Spleen (tissue), 11 donors: ENCODE results near the gene MCHR2. TPM values are rescaled to one million over a fixed set of nuclear protein-coding genes. Genes with fewer than 3 reads are reported as not detected.

Experiments used
- DNase-seq: peaks from one replicate; pipeline ENCODE4 v3.0.0-alpha.2; 2020
- H3K27ac ChIP-seq, 8 donors: fragments of 200-600 bp; sonication (generic) in 7 of 8; 1 replicate in 4 of 8; 2 replicates in 4 of 8; pipeline versions ENCODE4 v1.5.0 to v1.8.0; 2016 to 2021; ENCODE audit warnings: inconsistent platforms in 4 of 8, mild to moderate bottlenecking in 4 of 8, moderate library complexity in 1 of 8
- H3K27me3 ChIP-seq, 7 donors: fragments of 200-600 bp; sonication (generic) in 6 of 7; replicated peaks in 1 of 7; 1 replicate in 4 of 7; 2 replicates in 3 of 7; pipeline versions ENCODE4 v1.5.0 to v1.8.0; 2016 to 2021; ENCODE audit warnings: inconsistent platforms in 3 of 7, mild to moderate bottlenecking in 1 of 7
- H3K36me3 ChIP-seq, 6 donors: fragments of 200-600 bp; sonication (generic) in 5 of 6; 1 replicate in 4 of 6; 2 replicates in 2 of 6; pipeline versions ENCODE4 v1.5.0 to v1.8.0; 2016 to 2021; ENCODE audit warnings: inconsistent platforms in 2 of 6
- H3K4me1 ChIP-seq, 6 donors: fragments of 200-600 bp; sonication (generic) in 5 of 6; 1 replicate in 3 of 6; 2 replicates in 3 of 6; pipeline versions ENCODE4 v1.5.0 to v1.8.0; 2016 to 2021; ENCODE audit warnings: inconsistent platforms in 3 of 6
- H3K4me3 ChIP-seq, 8 donors: fragments of 200-600 bp; sonication (generic) in 7 of 8; 1 replicate in 4 of 8; 2 replicates in 4 of 8; pipeline versions ENCODE4 v1.5.0 to v1.8.0; 2016 to 2021; ENCODE audit warnings: inconsistent platforms in 4 of 8, mild to moderate bottlenecking in 4 of 8, moderate library complexity in 2 of 8
- H3K9me3 ChIP-seq, 8 donors: fragments of 200-600 bp; sonication (generic) in 7 of 8; 1 replicate in 4 of 8; 2 replicates in 4 of 8; pipeline versions ENCODE4 v1.5.0 to v1.8.0; 2016 to 2021; ENCODE audit warnings: inconsistent platforms in 4 of 8
- CTCF ChIP-seq, 11 experiments: fragments of 200-600 bp in 7 of 11; fragments of 450-650 bp in 4 of 11; sonication (generic) in 4 of 11; IDR thresholded peaks in 8 of 11; conservative IDR thresholded peaks in 3 of 11; 1 replicate in 7 of 11; 2 replicates in 4 of 11; pipeline versions ENCODE4 v1.4.0 to v1.8.0; 2016 to 2021; ENCODE audit warnings: antibody characterized with exemption in 11 of 11, inconsistent platforms in 4 of 11, mild to moderate bottlenecking in 1 of 11
- POLR2A ChIP-seq, 3 donors: fragments of 450-650 bp; IDR thresholded peaks; one replicate each; pipeline ENCODE4 v1.5.1; 2017; ENCODE audit warnings: antibody characterized with exemption in 3 of 3, mild to moderate bottlenecking in 1 of 3
- POLR2AphosphoS5 ChIP-seq, 3 donors: sonication (generic); formaldehyde crosslinking; IDR thresholded peaks; one replicate each; pipeline ENCODE4 v1.5.1; 2017; ENCODE audit warnings: antibody characterized with exemption in 3 of 3
- WGBS, 5 donors: extraction: QIAGEN DNeasy Blood & Tissue Kit in 3 of 5; methylation state at CpG; one replicate each; pipeline versions ENCODE4 v1.1.5 to v1.1.7; 2013 to 2018; 5-methylcytosine and 5-hydroxymethylcytosine counted together
- intact Hi-C: fragments of 100-400 bp; cut with DNase I; formaldehyde crosslinking; loops from one replicate; pipeline ENCODE4 v1.15.0; 2023; ENCODE audit warnings: low total_unique reads
- polyA plus RNA-seq, 3 donors: library from polyadenylated mRNA; stranded (reverse); fragments of 200-250 nt; gene quantifications; one replicate each; pipeline ENCODE4 v1.2.1, GENCODE V29; 2013
- total RNA-seq, 7 donors: library from RNA; depleted of rRNA in 3 of 7; stranded (reverse); fragments of >200 nt in 3 of 7; fragmentation: NEBNext Ultra II Directional in 4 of 7; extraction: Animal tissue kit (Norgen Biotek cat#: 25700) in 4 of 7; gene quantifications; one replicate each; pipeline versions ENCODE4 v1.1.0 to v1.2.1, GENCODE V29; 2016 to 2021
- donor health status: healthy with polysubstance abuse.
- donor health status: DM: no; HTN: no; CAD: no; lungs with moderate emphysema.
- donor health status: DM: no; HTN: no; CAD: no.
- donor health status: Bipolar disorder and iron deficiency.
- donor health status: healthy.
- donor health status: DM: no; HTN: no; CAD: no.
- donor health status: DM: yes; HTN: yes; CAD: no.

MCHR2 gene
- total and polyA plus RNA-seq, 10 donors: not detected

- H3K9me3 ChIP-seq: no peaks in the 10 kb centered on the region
- WGBS, 5 donors: 50 to 61% (median 56%) methylated on average over 4 of the region's 4 CpGs
- no peak overlapping the region for H3K27ac ChIP-seq
- H3K27me3 ChIP-seq: no peaks in the 10 kb centered on the region
- H3K36me3 ChIP-seq: no peaks in the 10 kb centered on the region
- DNase-seq: no peak
- H3K4me1 ChIP-seq: no peaks in the 10 kb centered on the region
- intact Hi-C loops: no loop called here
- no peak overlapping the region for H3K4me3 ChIP-seq
- TF ChIP-seq POLR2AphosphoS5 (IDR thresholded peaks at IDR 0.05) (no peak), CTCF (IDR thresholded peaks at IDR 0.05 in 8 of 11, conservative IDR thresholded peaks at IDR 0.05 in 3 of 11) (peak in 6 of 11 experiments; percentile 8 to 44 (median 29))
These were observed 88.6 kb downstream of the MCHR2 start for GRCh38 chr6:99905209-99906106.

DNA sequence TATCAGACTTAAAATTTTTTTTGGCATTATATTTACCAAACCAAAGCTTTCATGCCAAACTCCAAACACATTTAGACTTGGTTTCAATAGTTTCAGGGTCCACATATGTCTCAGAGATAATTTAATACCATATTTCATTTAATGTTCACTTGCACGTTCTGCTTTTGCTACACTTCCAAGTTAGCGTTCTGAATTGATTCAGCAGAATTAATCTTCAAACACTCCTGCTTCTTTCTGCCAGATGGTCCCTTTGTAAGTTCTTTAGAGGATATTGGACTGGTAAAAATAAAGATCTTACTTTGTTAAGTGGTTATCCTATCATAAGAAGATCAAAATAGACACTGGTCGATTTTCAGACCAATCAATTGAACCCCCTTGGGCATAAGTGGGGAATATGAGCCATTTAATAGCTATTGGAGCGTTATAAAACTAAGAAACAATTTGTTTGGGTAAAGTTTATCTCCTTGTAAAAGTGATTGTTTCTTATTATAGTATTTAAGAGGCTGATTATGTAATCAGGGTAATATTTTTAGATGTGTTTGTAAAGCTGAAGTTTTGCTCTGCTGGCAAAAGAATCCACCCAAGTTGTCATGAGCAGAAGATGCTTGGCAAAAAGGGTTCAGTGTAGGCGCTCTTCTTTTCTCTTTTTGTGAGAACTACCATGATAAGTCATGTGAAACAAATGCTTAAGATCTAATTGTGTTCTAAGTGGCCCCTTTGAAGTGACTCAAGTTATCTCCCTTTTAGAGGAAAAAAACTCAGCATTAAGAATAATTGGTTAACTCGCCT, 92.2 kb downstream of the MCHR2 start:
- H3K36me3 ChIP-seq: no peaks in the 10 kb centered on the region
- no peaks in the 10 kb centered on the region for H3K4me1 ChIP-seq
- peaks cover 0 to 6% (median 0%) of the 10 kb centered on the region in 7 donors for H3K27me3 ChIP-seq
- WGBS, 5 donors: 55 to 64% (median 60%) methylated on average over 6 of the region's 6 CpGs
- no peaks in the 10 kb centered on the region for H3K9me3 ChIP-seq
- intact Hi-C loops: no loop called here
- TF ChIP-seq POLR2A (IDR thresholded peaks at IDR 0.05) (no peak), CTCF (IDR thresholded peaks at IDR 0.05 in 8 of 11, conservative IDR thresholded peaks at IDR 0.05 in 3 of 11) (no peak), POLR2AphosphoS5 (IDR thresholded peaks at IDR 0.05) (no peak)
- no peak overlapping the region for H3K4me3 ChIP-seq
- no peak overlapping the region for H3K27ac ChIP-seq
- no peak for DNase-seq

- intact Hi-C loops: no loop called here
- TF ChIP-seq CTCF (IDR thresholded peaks at IDR 0.05 in 8 of 11, conservative IDR thresholded peaks at IDR 0.05 in 3 of 11): no peak
- no peak for TF ChIP-seq POLR2AphosphoS5 (IDR thresholded peaks at IDR 0.05)
- no peak for TF ChIP-seq POLR2A (IDR thresholded peaks at IDR 0.05)
- no peak for DNase-seq
- no peak overlapping the region for H3K27ac ChIP-seq
- peaks cover 0 to 6% (median 0%) of the 10 kb centered on the region in 7 donors for H3K27me3 ChIP-seq
- H3K36me3 ChIP-seq: no peaks in the 10 kb centered on the region
- no peaks in the 10 kb centered on the region for H3K9me3 ChIP-seq
- H3K4me1 ChIP-seq: no peaks in the 10 kb centered on the region
- WGBS, 5 donors: 58 to 65% (median 61%) methylated on average over 3 of the region's 3 CpGs
- H3K4me3 ChIP-seq: no peak overlapping the region
These were observed 99.2 kb downstream of the MCHR2 start for GRCh38 chr6:99894815-99895214.

DNA sequence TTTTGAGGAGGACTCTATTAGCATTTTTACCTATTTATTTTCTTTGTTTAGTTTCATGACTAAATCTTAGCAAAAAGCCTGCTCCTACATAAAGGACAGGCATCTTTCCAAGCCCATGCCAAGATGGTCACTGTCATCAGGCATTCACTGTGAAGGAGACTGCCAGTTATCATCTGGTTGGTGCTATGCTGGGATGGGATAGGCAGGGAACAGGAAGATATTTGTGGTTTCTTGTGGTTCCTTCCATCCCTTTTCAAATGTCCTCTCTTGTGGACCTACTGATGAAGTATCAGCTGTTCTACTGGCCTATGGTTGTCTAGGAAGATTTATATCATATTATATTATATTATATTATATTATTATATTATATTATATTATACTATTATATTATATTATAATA, 107.0 kb downstream of the MCHR2 start:
- H3K4me1 ChIP-seq: no peaks in the 10 kb centered on the region
- TF ChIP-seq POLR2AphosphoS5 (IDR thresholded peaks at IDR 0.05) (no peak), POLR2A (IDR thresholded peaks at IDR 0.05) (no peak), CTCF (IDR thresholded peaks at IDR 0.05 in 8 of 11, conservative IDR thresholded peaks at IDR 0.05 in 3 of 11) (no peak)
- intact Hi-C loops: no loop called here

More for the DNA sequence above, 107.0 kb downstream of the MCHR2 start:
- no peak for DNase-seq
- Histone ChIP-seq H3K4me3 (no peak overlapping the region), H3K27ac (no peak overlapping the region), H3K27me3 (no peaks in the 10 kb centered on the region), H3K36me3 (no peaks in the 10 kb centered on the region), H3K9me3 (no peaks in the 10 kb centered on the region)
